Endodermal cell (in vitro differentiated cells): ENCODE data around the gene DAND5. TPM values are rescaled to one million over a fixed set of nuclear protein-coding genes. Genes with fewer than 3 reads are reported as not detected.

Experiments
- DNase-seq: peaks from one replicate; pipeline ENCODE4 v3.0.0-alpha.2; 2017
- H3K27ac ChIP-seq: 2 replicates; pipeline ENCODE4 v1.5.1; 2013; ENCODE audit warnings: mild to moderate bottlenecking, low read depth, low read length, moderate library complexity
- H3K27me3 ChIP-seq: 2 replicates; pipeline ENCODE4 v1.6.1; 2013; ENCODE audit warnings: mild to moderate bottlenecking, low read length, moderate library complexity; ENCODE audit not compliant: insufficient read depth, control insufficient read depth, poor library complexity, severe bottlenecking
- H3K36me3 ChIP-seq: 2 replicates; pipeline ENCODE4 v1.7.0; 2013; ENCODE audit warnings: mild to moderate bottlenecking, low read length, moderate library complexity; ENCODE audit not compliant: control insufficient read depth, insufficient read depth
- H3K4me1 ChIP-seq: one replicate; pipeline ENCODE4 v1.7.0; 2013; ENCODE audit warnings: low read length; ENCODE audit not compliant: control insufficient read depth, insufficient read depth
- H3K4me3 ChIP-seq: 2 replicates; pipeline ENCODE4 v1.5.1; 2013; ENCODE audit warnings: mild to moderate bottlenecking, low read length, moderate library complexity
- H3K9ac ChIP-seq: 2 replicates; pipeline ENCODE4 v1.6.1; 2013; ENCODE audit warnings: mild to moderate bottlenecking, low read length, moderate library complexity; ENCODE audit not compliant: poor library complexity, severe bottlenecking; ENCODE audit errors: extremely low read depth
- H3K9me3 ChIP-seq: 2 replicates; pipeline ENCODE4 v1.6.1; 2013; ENCODE audit warnings: mild to moderate bottlenecking, low read length, moderate library complexity; ENCODE audit not compliant: control insufficient read depth
- H3K27ac Mint-ChIP-seq: 2 replicates; pipeline ENCODE4 v1.8.0; 2020; ENCODE audit warnings: mixed read lengths
- H3K27me3 Mint-ChIP-seq: 2 replicates; pipeline ENCODE4 v1.8.0; 2021; ENCODE audit warnings: mild to moderate bottlenecking, mixed read lengths; ENCODE audit not compliant: insufficient read depth
- H3K36me3 Mint-ChIP-seq: 2 replicates; pipeline ENCODE4 v1.8.0; 2020; ENCODE audit warnings: low read depth, mixed read lengths
- H3K4me1 Mint-ChIP-seq: 2 replicates; pipeline ENCODE4 v1.8.0; 2020; ENCODE audit warnings: mixed read lengths
- H3K4me3 Mint-ChIP-seq: 2 replicates; pipeline ENCODE4 v1.8.0; 2020; ENCODE audit warnings: mild to moderate bottlenecking, moderate library complexity, mixed read lengths
- H3K9me3 Mint-ChIP-seq: 2 replicates; pipeline ENCODE4 v1.8.0; 2020; ENCODE audit warnings: mild to moderate bottlenecking, mixed read lengths
- WGBS, 2 experiments: methylation state at CpG; one replicate each; pipeline versions ENCODE4 v1.1.5 to v1.1.7; 2013; ENCODE audit warnings: missing lambda C conversion rate in 2 of 2, mixed read lengths in 1 of 2; ENCODE audit not compliant: insufficient coverage in 1 of 2, insufficient read length in 1 of 2; 5-methylcytosine and 5-hydroxymethylcytosine counted together
- total RNA-seq, 2 donors: library from RNA; stranded (reverse); fragmentation: NEBNext Ultra II Directional in 1 of 2; extraction: Animal tissue kit (Norgen Biotek cat#: 25700) in 1 of 2; gene quantifications; 2 replicates in 1 of 2; 3 replicates in 1 of 2; pipeline ENCODE4 v1.2.1, GENCODE V29; 2021
- TF ChIP-seq, protein P1 (sequence below): fragments of 200-600 bp; sonication (generic); conservative IDR thresholded peaks from 2 replicates; pipeline ENCODE4 v1.5.0; 2021; ENCODE audit warnings: antibody characterized with exemption, mild to moderate bottlenecking

Gene DAND5
- total RNA-seq, 2 donors from 2014 or later: 0.13 to 0.40 TPM

DNA sequence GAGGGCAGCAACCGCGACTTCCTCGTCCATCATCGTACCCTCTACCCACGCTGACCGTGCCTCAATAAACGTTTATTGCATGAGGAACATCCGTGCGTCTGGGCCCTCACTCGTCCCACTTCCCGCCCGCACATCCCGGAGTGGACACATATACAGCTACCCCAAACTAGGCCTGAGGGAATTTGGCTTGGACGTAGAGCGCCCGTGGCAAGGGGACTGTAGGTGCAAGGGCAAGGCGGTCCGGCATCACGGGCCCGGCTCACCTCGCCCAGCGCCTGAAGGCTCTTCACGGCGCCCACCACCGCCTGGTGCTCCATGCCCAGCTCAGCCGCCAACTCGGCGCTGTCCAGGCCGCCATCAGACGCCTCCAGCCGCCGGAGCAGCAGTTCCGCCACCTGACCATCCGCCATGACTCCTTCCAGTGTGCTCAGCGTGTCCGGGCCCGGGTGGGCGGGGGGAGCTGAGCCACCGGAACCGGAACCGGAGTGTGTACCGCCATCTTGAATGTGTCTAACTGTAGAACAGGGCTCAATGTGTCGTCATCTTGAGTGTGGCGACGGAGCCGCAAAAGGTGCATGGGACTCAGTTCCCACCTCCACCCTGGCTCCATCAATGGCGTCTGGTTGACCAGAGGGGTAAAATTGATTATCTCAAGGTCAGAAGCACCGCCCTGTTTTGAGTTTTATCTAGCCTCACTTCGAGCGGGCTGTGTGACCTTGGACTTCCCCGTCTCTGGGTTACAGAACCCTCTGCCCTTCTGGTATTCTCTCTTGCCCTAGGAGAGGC, 35.9 kb upstream of the DAND5 start, which contains the start of gene FARSA:
FARSA (minus strand) TSS at position 425 of the 786 bp plus-strand sequence; CDS start at position 410, 15 bp downstream.
- Histone ChIP-seq H3K9me3 (no peaks in the 10 kb centered on the region), H3K4me3 (peak within 1 kb of the TSS; percentile 98), H3K9ac (peak within 1 kb of the TSS; percentile 71), H3K27me3 (no peaks in the 10 kb centered on the region), H3K36me3 (peaks cover 26% of the 10 kb centered on the region), H3K27ac (no peak within 1 kb of the TSS), H3K4me1 (peaks cover 7% of the 10 kb centered on the region)
- peak within 1 kb of the TSS; percentile 92 for H3K4me3 Mint-ChIP-seq
- H3K27ac Mint-ChIP-seq: peak within 1 kb of the TSS; percentile 88
- DNase-seq: peak; percentile 97
- WGBS, 2 experiments: 5 to 7% methylated on average over 35 to 51 of the region's 51 CpGs
- TF ChIP-seq, protein P1, sequence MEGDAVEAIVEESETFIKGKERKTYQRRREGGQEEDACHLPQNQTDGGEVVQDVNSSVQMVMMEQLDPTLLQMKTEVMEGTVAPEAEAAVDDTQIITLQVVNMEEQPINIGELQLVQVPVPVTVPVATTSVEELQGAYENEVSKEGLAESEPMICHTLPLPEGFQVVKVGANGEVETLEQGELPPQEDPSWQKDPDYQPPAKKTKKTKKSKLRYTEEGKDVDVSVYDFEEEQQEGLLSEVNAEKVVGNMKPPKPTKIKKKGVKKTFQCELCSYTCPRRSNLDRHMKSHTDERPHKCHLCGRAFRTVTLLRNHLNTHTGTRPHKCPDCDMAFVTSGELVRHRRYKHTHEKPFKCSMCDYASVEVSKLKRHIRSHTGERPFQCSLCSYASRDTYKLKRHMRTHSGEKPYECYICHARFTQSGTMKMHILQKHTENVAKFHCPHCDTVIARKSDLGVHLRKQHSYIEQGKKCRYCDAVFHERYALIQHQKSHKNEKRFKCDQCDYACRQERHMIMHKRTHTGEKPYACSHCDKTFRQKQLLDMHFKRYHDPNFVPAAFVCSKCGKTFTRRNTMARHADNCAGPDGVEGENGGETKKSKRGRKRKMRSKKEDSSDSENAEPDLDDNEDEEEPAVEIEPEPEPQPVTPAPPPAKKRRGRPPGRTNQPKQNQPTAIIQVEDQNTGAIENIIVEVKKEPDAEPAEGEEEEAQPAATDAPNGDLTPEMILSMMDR: no peak
- H3K36me3 Mint-ChIP-seq: peaks cover 26% of the 10 kb centered on the region
- no peaks in the 10 kb centered on the region for H3K9me3 Mint-ChIP-seq
- no peaks in the 10 kb centered on the region for H3K27me3 Mint-ChIP-seq
- peaks cover 18% of the 10 kb centered on the region for H3K4me1 Mint-ChIP-seq

DNA sequence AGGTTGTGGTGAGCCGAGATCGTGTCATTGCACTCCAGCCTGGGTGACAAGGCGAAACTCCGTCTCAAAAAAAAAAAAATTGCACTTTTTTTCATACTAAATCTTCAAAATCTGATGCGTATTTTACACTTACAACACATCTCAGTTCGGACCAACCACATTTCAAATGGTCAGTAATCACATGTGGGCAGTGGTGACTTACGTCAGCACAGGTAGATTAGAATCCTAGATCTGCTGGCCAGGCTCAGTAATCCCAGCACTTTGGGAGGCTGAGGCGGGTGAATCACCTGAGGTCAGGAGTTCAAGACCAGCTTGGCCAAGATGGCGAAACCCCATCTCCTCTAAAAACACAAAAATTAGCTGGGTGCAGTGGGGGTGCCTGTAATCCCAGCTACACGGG, 34.3 kb upstream of the DAND5 start:
- Mint-ChIP-seq H3K27ac (no peak overlapping the region), H3K4me3 (no peak overlapping the region), H3K4me1 (peaks cover 27% of the 10 kb centered on the region), H3K36me3 (peaks cover 28% of the 10 kb centered on the region), H3K27me3 (no peaks in the 10 kb centered on the region), H3K9me3 (no peaks in the 10 kb centered on the region)
- Histone ChIP-seq H3K27me3 (no peaks in the 10 kb centered on the region), H3K4me1 (peaks cover 8% of the 10 kb centered on the region), H3K4me3 (no peak overlapping the region), H3K9me3 (no peaks in the 10 kb centered on the region), H3K9ac (no peak overlapping the region), H3K36me3 (peaks cover 25% of the 10 kb centered on the region), H3K27ac (no peak overlapping the region)
- TF ChIP-seq, protein P1: no peak
- DNase-seq: no peak
- 96% methylated on average over 9 to 10 of the region's 10 CpGs for WGBS, 2 experiments

DNA sequence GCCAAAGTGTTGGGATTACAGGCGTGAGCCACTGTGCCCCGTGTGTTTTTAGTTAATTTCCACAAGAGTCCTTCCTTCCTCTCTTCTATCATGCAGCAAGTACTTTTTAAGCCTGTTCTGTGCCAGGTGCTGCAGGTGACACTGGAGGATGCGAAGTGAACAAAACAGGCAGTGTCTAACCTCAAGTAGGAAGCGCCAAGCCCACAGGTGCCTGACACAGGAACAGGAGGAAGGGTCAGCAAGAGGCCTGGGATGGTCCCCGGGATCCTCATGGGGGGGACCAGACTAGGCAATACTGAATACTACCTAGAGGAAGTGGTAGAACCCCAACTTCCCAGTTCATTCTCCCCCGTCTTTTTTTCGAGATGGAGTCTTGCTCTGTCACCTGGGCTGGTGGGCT, 32.8 kb upstream of the DAND5 start:
- DNase-seq: peak; percentile 53
- peaks cover 36% of the 10 kb centered on the region for H3K4me1 Mint-ChIP-seq
- Histone ChIP-seq H3K36me3 (peaks cover 28% of the 10 kb centered on the region), H3K4me1 (peaks cover 12% of the 10 kb centered on the region), H3K27me3 (no peaks in the 10 kb centered on the region), H3K9ac (no peak overlapping the region), H3K27ac (no peak overlapping the region), H3K9me3 (no peaks in the 10 kb centered on the region), H3K4me3 (no peak overlapping the region)
- WGBS, 2 experiments: 88 to 91% methylated on average over 6 to 7 of the region's 7 CpGs
- TF ChIP-seq, protein P1: no peak
- no peaks in the 10 kb centered on the region for H3K27me3 Mint-ChIP-seq
- H3K36me3 Mint-ChIP-seq: peaks cover 34% of the 10 kb centered on the region
- H3K9me3 Mint-ChIP-seq: no peaks in the 10 kb centered on the region
- no peak overlapping the region for H3K4me3 Mint-ChIP-seq
- peak overlapping the region; percentile 56 for H3K27ac Mint-ChIP-seq
